Measurements from ENCODE around the gene HOOK2.
A peak's percentile ranks its signal among the peaks of the same experiment; 100 is the strongest.
"Not testable (repeated sequence)": the region's sequence is repeated elsewhere in the genome, so short reads cannot be mapped to it uniquely, and the experiment has no call there.

HOOK2 gene

GRCh38 chr19:12774588-12775555 is at the start of gene HOOK2:
TSS of gene HOOK2 (minus strand) at chr19:12775552. CDS start at chr19:12775449, 103 bp downstream.
- no peak for DNase-seq

- DNase-seq, result no peak
These were observed 46.4 kb upstream of the HOOK2 start for GRCh38 chr19:12821761-12822160.

DNA sequence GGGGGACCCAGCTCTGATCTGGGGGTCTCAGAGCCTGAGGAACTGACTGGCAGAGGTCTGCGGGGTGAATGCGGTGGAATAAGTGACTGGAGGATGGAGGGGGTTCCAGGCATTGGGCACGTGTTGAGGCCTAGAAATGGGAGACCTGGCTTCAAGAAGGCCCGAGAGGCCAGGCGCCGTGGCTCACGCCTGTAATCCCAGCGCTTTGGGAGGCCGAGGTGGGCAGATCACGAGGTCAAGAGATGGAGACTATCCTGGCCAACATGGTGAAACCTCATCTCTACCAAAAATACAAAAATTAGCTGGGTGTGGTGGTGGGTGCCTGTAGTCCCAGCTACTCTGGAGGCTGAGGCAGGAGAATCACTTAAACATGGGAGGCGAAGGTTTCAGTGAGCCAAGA is 42.5 kb upstream of the HOOK2 start:
- DNase-seq, result not testable (repeated sequence)

GRCh38 chr19:12817188-12817587 is 41.8 kb upstream of the HOOK2 start:
- DNase-seq, result not testable (repeated sequence)

GRCh38 chr19:12815088-12815487 is 39.7 kb upstream of the HOOK2 start:
- no peak for DNase-seq

DNA sequence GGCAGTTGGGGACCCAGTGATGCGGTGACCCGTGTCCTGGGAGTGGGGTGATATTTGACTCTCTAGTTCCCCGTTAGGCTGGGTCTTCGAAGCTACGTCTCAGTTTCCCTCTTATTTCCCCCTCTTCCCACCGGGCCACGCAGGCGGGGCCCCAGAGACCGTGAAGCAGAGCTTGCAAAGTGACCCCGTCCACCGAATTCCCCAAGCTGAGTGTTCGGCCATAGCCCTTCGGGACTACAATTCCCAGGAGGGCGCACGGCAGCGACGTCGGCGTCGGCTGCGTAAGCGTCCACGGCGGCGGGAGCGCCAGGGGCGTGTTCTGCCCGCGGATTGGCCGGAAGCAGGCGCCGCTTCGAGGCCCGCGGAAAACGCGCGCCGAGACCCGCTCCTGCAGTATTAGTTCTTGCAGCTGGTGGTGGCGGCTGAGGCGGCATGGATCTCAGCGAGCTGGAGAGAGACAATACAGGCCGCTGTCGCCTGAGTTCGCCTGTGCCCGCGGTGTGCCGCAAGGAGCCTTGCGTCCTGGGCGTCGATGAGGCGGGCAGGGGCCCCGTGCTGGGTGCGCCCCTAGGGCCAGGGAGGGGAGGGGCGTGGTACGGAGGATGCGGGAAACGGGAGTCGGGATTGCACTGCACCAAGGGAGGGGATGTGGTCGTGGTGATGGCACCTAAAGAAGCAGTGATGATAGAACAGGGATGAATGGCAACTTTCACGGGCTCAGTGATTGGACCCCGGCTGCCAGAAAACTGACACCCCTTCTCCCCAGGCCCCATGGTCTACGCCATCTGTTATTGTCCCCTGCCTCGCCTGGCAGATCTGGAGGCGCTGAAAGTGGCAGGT is 31.1 kb upstream of the HOOK2 start, which contains the start of gene RNASEH2A:
Gene RNASEH2A (plus strand): TSS at position 343 of the 840 bp plus-strand sequence. CDS start 90 bp downstream, at position 433.
- DNase-seq, result peak; percentile 88

DNA sequence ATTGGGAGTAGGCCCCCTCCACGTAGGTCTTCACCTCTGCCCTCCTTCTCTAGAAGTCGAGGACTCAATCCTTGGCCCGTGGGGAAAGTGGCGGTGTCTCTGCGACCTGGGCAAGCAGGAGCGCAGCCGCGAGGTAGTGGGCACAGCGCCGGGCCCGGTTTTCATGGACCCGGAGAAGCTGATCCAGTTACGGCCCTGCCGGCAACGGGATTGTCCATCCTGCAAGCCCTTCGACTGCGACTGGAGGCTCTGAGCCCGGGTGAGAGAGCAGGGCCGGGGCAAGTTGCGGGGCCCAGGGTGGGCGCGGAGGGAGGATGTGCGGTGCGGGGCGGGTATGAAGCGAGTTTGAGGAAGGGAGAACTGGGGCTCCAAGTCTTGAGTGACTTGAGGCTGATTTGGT is 28.7 kb upstream of the HOOK2 start:
- no peak for DNase-seq

- peak; percentile 56 for DNase-seq
These were observed 27.1 kb upstream of the HOOK2 start for GRCh38 chr19:12802267-12803106.

DNA sequence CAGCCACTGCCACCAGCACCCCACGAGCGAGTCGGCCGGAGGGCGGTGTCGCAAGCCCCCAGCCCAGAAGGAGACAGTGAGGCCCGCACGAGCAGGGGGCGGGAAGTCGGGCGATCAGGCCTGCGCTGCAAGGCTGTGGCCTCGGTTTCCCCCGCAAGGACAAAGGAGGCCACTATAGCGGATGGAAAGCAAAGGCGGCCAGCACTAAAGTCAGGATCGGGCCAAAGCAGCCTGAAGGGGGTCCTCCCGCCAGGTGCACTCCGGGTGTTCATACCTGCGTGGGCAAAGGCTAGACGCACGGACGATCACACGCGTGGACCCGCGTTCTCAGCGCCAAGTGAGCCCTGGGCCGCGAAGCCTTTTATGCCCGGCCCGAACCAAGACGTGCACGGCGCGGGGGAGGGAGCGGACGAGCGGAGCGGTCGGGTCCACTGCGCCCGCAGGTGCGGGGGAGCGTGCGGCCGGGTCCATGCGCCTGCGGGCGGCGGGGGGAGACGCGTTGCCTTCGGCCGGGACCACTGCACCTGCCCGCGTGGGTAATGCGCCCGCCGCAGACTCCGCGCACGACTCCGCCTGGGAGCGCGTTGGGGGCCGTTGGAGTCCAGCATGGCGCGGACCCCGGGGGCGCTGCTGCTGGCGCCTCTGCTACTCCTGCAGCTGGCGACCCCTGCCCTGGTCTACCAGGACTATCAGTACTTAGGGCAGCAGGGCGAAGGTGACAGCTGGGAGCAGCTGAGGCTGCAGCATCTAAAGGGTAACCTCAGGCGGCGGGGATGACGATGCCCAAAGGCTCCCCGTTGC is 26.3 kb upstream of the HOOK2 start, which contains the start of the genes PRDX2 and THSD8:
Gene PRDX2 (minus strand): TSS at position 335 of the 801 bp plus-strand sequence. CDS start 539 bp downstream, outside the sequence.
Gene THSD8 (plus strand): TSS at position 604 of the 801 bp plus-strand sequence. CDS start 3 bp downstream, at position 607.
- DNase-seq, result peak; percentile 82

- DNase-seq, result no peak
These were observed 25.6 kb upstream of the HOOK2 start for GRCh38 chr19:12800923-12801465.

GRCh38 chr19:12800466-12800770 is 25.1 kb upstream of the HOOK2 start:
- DNase-seq, result no peak

DNA sequence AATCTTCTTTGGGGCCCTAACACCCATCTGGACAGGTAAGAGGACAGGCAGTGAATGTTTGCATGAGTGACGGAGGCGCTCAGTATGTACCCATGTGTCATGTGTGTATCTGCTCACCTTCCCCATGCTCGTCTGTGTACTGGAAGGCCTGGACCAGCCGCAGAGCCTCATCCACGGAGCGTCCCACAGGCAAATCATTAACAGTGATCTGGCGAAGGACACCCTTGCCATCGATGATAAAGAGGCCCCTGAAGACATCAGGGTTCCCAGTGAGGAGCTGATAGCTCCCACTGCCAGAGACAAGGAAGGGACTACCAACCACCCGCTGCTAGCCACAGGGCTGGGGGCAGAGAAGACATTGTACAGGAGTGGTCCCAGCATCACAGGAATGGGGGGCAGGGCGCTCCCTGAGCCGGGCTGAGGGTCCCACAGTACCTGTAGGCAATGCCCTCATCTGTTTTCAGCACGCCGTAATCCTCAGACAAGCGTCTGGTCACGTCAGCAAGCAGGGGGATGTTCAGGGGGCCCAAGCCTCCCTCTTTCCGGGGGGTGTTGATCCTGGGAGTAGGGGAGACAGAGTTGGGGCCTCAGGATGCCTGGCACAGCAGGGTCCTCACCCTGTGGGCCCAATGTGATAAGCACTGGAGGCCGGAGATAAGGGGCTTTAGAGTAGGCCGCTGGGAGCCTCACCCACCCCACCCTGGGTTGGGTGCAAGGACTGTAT is 24.6 kb upstream of the HOOK2 start:
- DNase-seq, result no peak

GRCh38 chr19:12797607-12798006 is 22.3 kb upstream of the HOOK2 start:
- DNase-seq, result not testable (repeated sequence)

DNA sequence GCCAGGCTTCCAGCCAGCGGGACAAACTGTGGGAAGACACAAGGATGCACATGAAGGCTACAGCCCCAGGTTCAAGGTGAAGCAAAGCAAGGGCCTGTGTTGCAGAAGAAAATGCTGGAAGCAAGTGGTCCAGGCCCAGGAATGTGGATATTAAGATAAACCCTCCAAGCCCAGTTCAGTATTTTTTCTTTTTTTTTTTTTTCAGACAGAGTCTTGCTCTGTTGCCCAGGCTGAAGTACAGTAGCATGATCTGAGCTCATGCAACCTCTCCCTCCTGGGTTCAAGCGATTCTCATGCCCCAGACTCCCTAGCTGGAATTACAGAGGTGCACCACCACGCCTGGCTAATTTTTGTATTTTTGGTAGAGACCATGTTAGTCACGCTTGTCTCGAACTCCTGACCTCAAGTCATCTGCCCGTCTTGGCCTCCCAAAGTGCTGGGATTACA is 21.8 kb upstream of the HOOK2 start:
- DNase-seq, result no peak

DNA sequence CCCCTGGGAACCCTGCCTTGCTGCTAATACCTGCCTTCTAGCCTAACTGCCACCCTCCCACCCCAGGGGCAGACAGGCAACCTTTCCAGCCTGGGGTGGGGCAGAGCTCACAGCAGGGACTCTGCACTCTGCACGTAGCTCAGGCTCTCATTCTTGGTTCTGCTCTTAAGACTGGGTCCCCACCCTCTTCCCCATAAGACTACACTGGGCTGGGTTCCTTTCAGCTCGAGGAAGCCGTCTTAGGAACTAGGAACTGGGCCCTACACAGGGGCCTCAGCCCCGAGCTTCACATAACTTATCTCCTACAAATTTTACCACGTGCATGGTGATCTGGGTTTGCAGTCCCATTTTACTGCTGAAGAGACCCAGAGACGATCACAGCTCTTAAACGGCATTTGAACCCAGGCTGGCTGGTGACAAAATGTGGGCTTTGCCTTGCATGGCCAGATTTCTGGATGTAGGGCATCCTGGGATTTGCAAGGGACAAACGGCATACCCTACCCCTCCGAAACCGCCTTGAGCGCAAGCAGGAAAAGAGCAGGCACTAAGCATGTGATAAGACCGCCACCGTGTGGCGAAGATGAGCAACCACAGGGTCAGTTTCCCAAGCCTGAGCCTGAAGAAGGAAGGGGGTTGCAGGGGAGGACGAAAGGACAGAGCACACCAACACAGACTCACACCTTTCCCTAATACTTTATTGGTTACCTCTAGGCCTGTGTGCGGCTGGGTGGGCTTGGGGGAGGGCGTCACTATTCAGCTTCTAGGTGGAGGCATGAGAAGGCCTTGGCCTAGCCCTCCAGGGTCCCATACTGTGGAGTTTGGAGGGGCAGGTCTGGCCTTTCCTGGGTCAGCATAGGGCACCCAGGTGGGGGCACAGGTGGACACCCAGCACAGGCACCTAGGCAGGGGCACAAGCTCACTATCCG is 21.1 kb upstream of the HOOK2 start:
- DNase-seq, result peak; percentile 68

DNA sequence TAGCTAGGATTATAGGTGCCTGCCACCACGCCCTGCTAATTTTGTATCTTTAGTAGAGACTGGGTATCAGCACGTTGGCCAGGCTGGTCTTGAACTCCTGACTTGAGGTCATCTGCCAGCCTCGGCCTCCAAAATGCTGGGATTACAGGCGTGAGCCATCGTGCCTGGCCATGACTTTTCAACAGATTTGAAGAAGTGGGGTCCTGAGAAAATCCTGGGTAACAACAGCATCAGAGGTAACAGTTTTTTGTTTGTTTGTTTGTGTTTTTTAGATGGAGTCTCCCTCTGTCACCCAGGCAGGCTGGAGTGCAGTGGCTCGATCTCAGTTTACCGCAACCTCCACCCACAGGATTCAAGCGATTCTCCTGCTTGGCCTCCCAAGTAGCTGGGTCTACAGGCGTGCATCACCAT is 19.6 kb upstream of the HOOK2 start:
- no peak for DNase-seq

DNA sequence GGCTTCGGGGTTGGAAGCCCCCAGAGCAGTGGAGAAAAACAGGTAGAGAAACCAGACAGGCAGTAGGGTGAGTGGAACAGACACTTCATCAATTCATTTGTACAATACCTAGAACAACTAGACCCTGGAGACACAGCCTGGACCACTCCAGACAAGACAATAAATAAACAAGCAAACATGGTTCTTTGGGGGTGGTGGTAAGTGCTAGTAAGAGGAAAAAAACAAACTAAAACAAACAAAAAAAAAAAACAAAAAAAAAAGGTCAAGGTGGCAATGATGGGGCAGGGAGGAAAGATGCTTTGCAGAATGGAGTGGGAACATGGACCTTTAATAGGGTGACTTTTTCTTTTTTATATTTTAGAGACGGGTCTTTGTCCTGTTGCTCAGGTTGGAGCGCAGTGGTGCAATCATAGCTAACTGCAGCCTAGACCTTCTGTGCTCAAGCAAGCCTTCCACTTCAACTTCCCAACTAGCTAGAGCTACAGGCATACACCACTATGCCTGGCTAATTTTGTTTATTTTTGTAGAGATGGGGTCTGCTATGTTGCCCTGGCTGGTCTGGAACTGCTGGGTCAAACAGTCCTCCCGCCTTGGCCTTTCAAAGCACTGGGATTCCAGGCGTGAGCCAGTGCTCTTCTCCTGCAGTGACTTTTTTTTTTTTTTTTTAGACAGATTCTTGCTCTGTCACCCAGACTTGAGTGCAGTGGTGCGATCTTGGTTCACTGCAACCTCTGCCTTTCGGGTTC is 19.0 kb upstream of the HOOK2 start:
- no peak for DNase-seq

All from NCI-H1092 (cell line).